Cerebellar cortex (tissue), 1 donor: ENCODE data around the gene MERTK.
"Not testable (repeated sequence)": the region's sequence is repeated elsewhere in the genome, so short reads cannot be mapped to it uniquely, and the experiment has no call there.

Experiments used
- DNase-seq: peaks from one replicate; pipeline ENCODE4 v3.0.0-alpha.2; 2015; ENCODE audit warnings: low spot score

The MERTK gene

DNA sequence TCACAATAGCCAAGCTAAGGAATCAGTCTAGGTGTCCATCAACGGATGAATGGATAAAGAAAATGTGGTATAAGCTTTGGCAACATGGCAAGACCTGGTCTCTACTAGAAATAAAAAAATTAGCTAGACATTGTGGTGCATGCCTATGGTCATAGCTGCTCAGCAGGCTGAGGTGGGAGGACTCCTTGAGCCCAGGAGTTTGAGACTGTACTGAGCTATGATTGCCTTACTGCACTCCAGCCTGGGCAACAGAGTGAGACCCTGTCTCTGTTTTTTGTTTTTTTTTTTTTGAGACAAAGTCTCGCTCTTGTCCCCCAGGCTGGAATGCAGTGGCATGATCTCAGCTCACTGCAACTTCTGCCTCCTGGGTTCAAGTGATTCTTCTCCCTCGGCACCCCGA lies 11.6 kb downstream of the MERTK start:
- DNase-seq: not testable (repeated sequence)

GRCh38 chr2:111910609-111911277 lies 12.3 kb downstream of the MERTK start:
- DNase-seq: no peak

- DNase-seq: not testable (repeated sequence)
Measured at GRCh38 chr2:111911295-111911977, 13.0 kb downstream of the MERTK start.

DNA sequence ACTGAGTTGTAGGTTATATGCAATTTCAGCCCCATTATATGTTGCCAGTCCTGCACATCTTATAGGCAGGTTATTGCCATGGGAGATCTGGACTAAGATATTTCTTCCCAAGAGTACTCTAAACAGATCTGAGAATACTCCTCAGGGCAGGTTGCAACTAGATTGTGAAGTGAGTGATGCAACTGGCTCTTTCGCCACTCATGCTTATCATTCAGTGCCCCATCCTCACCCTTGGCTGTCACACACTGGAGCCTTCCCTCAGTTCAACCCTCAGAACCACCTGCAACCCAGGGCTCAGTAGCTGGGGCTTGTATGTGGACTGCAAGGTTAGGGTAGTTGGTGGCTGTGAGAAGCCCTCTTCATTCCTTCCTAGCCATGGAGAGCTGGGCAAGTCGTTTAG lies 14.1 kb downstream of the MERTK start:
- DNase-seq: no peak

DNA sequence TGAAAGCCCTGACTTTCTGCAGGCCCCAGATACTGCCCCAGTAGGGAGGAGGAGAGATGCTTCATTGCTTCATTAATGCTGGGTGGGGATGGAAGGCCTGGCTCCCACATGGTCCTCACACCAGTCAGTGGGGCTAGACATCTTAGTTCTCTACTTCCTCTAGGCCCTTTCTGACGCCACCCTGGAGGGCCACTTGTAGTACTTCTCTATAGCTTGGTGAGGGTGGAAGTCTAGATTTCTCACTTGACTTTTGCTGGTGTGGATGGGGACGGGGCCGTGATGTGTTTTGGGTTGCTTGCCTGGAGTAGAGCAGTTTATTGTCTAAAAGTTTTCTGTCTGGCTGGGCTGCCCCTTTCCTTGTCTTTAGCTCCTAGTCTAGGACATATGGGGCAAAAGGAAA lies 18.7 kb downstream of the MERTK start:
- DNase-seq: no peak

DNA sequence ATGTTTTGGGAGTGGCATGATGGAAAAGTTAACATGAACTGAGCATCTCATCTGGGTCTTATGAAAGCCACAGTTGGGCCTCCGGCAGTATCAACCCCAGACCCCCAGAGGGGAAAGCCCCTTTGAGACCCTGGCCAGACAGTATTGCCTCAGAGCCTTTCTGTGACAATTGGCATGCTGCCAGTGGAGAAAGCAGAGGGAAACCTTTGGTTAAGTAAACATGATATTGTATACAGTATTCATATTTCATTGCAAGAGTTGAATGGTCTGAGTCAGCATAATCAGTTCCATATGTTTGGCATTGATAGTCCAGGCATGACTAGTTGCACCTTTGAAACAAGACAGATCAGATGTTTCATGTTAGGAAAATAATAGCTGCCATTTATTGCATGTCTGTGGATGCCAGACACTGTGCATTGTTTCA lies 20.0 kb downstream of the MERTK start:
- no peak for DNase-seq

DNA sequence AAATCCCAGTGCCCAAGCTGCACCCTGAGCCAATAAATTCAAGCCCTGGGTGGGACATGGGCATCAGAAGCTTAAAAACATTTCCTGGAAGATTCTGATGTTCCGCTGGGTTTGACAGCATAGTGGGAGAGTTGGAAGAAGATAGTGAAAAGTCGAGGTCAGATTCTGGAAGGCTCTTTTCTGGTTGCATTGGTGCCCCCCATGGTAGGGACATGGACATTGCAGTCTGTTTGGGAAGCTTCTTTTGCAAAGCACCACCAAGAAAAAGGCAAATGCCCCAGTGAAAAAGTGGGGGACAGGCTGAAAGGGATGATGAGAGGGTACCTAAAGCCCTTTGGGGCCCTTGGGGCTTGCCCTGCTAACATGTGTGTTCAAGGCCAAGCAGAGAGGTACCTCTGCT lies 21.0 kb downstream of the MERTK start:
- DNase-seq: no peak

DNA sequence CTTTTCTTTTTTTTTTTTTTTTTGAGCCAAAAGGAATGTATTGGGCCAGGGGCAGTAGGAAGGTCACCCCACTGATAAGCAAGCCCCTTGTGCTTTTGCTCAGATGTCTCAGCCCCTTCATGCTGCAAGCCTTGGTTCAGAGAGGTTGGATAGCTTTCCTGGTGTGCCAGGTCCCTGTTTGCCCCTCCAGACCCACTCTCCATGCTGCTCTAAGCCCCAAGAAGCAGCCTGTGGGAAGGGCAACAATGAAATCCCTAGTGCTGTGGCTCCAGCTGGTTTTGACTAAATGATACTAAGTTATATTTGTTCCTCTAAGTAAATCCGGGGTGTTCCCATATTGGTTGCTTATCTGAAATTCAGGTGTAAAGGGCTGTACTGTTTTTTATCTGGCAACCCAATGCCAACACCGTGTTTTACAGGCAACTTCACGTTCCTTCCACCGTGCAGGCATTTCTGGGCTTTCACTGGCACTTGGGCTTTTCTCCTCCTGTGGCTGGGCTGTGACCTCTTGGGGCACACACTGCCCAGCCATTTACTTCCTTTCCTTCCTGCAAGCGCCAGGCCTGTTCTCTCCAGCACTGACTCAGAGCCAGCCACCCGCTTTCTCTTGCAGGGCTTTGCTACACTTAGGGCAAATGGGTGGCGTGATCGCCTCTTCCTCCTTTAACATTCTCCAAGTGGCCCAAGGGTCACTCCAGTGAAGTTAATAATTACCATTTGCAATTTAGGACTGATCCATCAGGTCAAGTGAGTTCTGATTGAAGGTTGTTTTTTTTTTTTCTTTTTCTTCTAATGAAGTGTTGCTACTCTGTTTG lies 21.6 kb downstream of the MERTK start:
- DNase-seq: no peak

- no peak for DNase-seq
Measured at GRCh38 chr2:111923276-111923804, 24.9 kb downstream of the MERTK start.

GRCh38 chr2:111924617-111925107 lies 26.3 kb downstream of the MERTK start:
- DNase-seq: no peak

DNA sequence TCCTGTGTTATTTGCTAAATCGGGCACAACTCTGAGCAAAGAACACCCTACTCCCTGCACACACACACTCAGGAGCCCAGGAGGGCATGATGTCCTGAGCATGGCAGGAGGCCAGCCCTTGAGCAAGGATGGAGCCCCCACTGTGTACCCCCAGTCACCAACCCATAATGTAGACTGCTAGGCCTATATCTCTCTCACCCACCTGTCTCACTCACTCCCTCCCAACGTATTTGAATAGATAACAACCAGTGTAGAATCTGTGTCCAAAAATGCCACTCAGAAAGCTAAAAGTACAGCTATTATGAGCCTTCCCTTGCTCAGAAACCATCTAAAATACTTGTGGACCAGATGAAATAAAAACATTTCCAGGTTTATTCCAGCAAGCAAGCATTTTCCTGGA lies 29.3 kb downstream of the MERTK start:
- DNase-seq: no peak

DNA sequence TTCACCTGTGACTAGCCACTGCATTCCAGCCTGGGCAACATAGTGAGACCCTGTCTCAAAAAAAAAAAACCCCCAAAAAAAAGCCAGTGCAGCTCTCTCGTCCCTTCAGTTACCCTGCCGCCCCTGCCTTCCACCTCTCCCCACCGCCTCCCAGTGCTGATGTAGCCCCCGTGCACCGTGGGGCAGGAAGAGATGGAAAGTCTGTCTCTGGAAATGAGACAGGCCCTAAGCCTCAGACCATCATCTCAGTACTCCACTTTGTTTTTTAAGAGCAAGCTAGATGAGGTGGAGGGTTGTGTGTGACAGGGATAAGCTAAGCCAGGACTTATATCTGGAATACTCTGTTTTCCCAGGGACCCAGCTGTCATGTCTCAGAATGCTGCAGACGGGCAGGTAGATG lies 32.0 kb downstream of the MERTK start:
- DNase-seq: no peak

DNA sequence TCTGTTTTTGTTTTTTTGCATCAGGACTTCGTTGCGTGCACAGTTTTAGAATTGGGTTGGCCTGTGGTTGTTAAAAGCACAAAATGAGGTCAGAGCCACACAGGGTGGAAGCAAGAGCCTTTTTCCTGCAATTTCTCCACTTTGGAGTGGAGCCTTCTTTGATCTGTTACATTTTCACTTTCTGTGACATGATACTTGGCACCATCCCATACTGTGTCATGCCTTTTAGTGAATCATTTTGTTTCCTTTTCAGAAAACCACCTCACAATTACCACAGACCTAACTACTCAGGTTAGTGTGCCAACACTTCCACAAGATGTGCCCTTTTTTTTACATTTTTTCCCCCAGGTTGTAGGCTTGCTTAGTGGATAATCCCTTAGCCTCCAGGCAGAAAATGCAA lies 32.5 kb downstream of the MERTK start:
- no peak for DNase-seq

- no peak for DNase-seq
Measured at GRCh38 chr2:111932841-111933291, 34.5 kb downstream of the MERTK start.

- DNase-seq: not testable (repeated sequence)
Measured at GRCh38 chr2:111933900-111934299, 35.5 kb downstream of the MERTK start.

DNA sequence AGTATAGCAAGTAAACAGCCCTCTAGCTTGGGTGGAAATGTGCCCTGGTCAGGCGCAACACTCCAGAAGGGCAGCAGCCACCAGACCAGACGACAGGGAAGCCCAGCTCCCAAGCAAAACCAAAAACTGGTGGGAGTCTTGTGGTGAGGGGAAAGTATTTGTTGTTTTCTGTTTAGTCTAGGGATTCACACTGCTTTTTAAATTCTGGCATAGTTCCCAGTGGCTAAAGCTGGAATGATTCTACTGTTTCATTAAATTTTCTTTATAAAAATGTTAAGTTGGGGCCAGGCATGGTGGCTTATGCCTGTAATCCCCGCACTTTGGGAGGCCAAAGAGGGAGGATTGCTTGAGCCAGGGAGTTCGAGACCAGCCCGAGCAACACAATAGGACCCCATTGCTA lies 38.5 kb downstream of the MERTK start:
- no peak for DNase-seq

- DNase-seq: no peak
Measured at GRCh38 chr2:111938392-111938791, 40.0 kb downstream of the MERTK start.

DNA sequence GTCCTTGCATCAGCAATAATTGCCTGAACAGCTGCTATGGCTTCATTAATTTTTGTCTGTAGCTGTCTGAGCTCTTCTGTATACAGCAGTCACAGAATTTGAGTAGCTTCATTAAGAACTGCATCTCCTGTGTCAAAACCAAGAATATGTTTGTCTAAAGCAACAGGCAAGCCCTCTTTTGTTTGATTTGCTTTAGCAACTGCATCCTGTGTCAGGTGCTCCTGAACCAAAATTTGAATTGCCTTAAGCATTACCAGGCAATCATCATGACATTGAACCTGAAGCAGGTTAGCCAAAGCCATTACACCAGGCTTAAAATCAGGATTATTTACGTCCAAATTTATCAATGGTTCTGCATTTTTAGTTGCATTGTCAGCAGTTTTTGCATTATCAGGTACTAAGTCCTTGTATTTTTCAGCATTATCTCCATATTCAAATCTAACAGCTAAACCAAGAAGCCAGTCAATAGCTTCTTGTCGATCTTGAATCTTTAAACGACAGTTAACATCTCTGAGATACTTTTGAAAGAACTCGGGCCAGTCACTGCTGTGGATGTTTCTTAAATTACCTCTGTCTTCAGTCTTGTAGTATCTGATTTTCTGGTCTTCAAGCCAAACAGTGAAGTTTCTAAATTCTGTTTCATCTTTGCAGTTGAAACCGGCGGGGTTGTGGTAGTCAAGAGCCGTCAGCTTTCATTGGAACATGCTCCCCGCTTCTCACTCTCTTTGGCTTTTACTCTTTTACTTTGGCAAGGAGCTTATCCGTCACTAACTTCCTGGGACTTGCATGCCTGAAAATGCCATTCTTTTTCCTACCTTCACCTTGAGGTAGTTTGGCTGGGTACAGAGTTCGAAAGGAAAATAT lies 42.2 kb downstream of the MERTK start:
- DNase-seq: no peak

- DNase-seq: no peak
Measured at GRCh38 chr2:111941531-111941930, 43.1 kb downstream of the MERTK start.

DNA sequence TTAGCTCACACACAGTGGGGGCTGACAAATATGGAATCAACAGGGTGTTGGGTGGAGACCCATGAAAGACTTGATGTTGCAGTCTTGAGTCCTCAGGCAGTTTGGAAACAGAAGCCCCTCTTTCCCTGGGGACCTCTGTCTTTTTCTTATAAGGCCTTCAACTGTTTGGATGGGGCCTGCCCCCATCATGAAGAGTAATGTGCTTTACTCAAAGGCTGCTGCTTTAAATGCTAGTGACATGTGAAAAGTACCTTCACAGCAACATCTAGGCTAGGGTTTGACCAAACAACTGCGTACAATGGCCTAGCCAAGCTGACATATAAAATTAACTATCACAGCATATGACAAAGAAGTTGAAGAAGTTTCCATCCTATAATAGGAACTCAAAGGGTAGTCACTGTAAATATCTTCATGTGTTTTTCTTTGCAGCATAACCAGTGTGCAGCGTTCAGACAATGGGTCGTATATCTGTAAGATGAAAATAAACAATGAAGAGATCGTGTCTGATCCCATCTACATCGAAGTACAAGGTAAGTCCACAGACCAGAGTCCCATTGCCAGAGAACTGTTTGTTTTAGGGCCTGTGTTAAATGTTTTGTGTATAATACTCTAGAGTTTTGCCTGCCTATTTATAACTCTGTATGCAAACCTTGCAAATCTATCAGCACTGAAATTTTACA lies 46.3 kb downstream of the MERTK start:
- no peak for DNase-seq
